SK-N-SH (cell line): Measurements from ENCODE around the gene MAGI2. TPM values are rescaled to one million over a fixed set of nuclear protein-coding genes. Genes with fewer than 3 reads are reported as not detected.
A peak's percentile ranks its signal among the peaks of the same experiment; 100 is the strongest.

ENCODE experiments used
- CTCF ChIA-PET: fragments of 300-600, 350-600 bp; formaldehyde crosslinking; extraction: SDS; loops from one replicate; lab custom pipeline; 2021; lab: Yijun Ruan, JAX
- POLR2A ChIA-PET: fragments of 350-600 bp; sonication (Branson Sonifier 250); formaldehyde crosslinking; extraction: SDS; loops from one replicate; lab custom pipeline; 2020; ENCODE audit warnings: antibody characterized with exemption, inconsistent platforms; lab: Yijun Ruan, JAX
- DNase-seq: peaks from one replicate; pipeline ENCODE4 v3.0.0; 2012
- H2AFZ ChIP-seq: fragments of 200-600 bp; sonication (generic); 2 replicates; pipeline ENCODE4 v1.8.1; 2016; ENCODE audit warnings: antibody characterized with exemption, mild to moderate bottlenecking, low read depth
- H3F3A ChIP-seq: fragments of 200-600 bp; sonication (generic); replicated peaks from 2 replicates; pipeline ENCODE3; 2016; ENCODE audit warnings: antibody characterized with exemption, mild to moderate bottlenecking; ENCODE audit not compliant: insufficient read depth
- H3K27ac ChIP-seq, 2 experiments: fragments of 200-500 bp in 1 of 2; fragments of 200-600 bp in 1 of 2; sonication (Bioruptor generic) in 1 of 2; sonication (generic), shearing (Covaris generic) in 1 of 2; 2 replicates each; pipeline versions ENCODE4 v1.5.1 to v1.6.1; 2014 to 2016; ENCODE audit warnings: low read depth in 2 of 2, inconsistent platforms in 1 of 2, low read length in 1 of 2, mild to moderate bottlenecking in 1 of 2, mixed read lengths in 1 of 2
- H3K27me3 ChIP-seq: fragments of 200-600 bp; sonication (generic), shearing (Covaris generic); 2 replicates; pipeline ENCODE4 v1.6.1; 2016; ENCODE audit warnings: mixed run types; ENCODE audit not compliant: insufficient read depth
- H3K36me3 ChIP-seq, 2 experiments: fragments of 200-500 bp in 1 of 2; fragments of 200-600 bp in 1 of 2; sonication (Bioruptor generic) in 1 of 2; sonication (generic) in 1 of 2; replicated peaks in 1 of 2; 2 replicates each; pipeline versions ENCODE3 to v1.5.1; 2014 to 2016; ENCODE audit warnings: low read length in 1 of 2, mild to moderate bottlenecking in 1 of 2; ENCODE audit not compliant: insufficient read depth in 2 of 2, control insufficient read depth in 1 of 2
- H3K4me1 ChIP-seq, 2 experiments: fragments of 200-500 bp in 1 of 2; fragments of 200-600 bp in 1 of 2; sonication (Bioruptor generic) in 1 of 2; sonication (generic), shearing (Covaris generic) in 1 of 2; 2 replicates each; pipeline versions ENCODE4 v1.5.1 to v1.6.1; 2014 to 2016; ENCODE audit warnings: low read depth in 1 of 2, low read length in 1 of 2, mixed run types in 1 of 2; ENCODE audit not compliant: insufficient read depth in 2 of 2, control insufficient read depth in 1 of 2
- H3K4me2 ChIP-seq: fragments of 200-600 bp; sonication (generic), shearing (Covaris generic); 2 replicates; pipeline ENCODE4 v1.6.1; 2017; ENCODE audit warnings: mixed run types
- H3K4me3 ChIP-seq, 2 experiments: fragments of 200-500 bp in 1 of 2; fragments of 200-600 bp in 1 of 2; sonication (Bioruptor generic) in 1 of 2; sonication (generic), shearing (Covaris generic) in 1 of 2; 2 replicates each; pipeline versions ENCODE4 v1.5.1 to v1.8.1; 2014 to 2016; ENCODE audit warnings: low read depth in 2 of 2, inconsistent platforms in 1 of 2, low read length in 1 of 2, mild to moderate bottlenecking in 1 of 2, mixed read lengths in 1 of 2, moderate library complexity in 1 of 2
- H3K79me2 ChIP-seq: fragments of 200-600 bp; sonication (generic); 2 replicates; pipeline ENCODE4 v1.8.1; 2017; ENCODE audit warnings: mild to moderate bottlenecking; ENCODE audit not compliant: insufficient read depth
- H3K9ac ChIP-seq: fragments of 200-600 bp; sonication (generic); 2 replicates; pipeline ENCODE4 v1.6.1; 2017; ENCODE audit warnings: mixed run types
- H3K9me2 ChIP-seq: fragments of 200-600 bp; sonication (generic); 2 replicates; pipeline ENCODE4 v1.6.1; 2017; ENCODE audit warnings: mixed run types
- H3K9me3 ChIP-seq: fragments of 200-600 bp; sonication (generic); 2 replicates; pipeline ENCODE4 v1.6.1; 2017; ENCODE audit warnings: mixed run types, mild to moderate bottlenecking, moderate library complexity
- H4K20me1 ChIP-seq: fragments of 200-600 bp; sonication (generic); 2 replicates; pipeline ENCODE4 v1.6.1; 2017; ENCODE audit warnings: mild to moderate bottlenecking, mixed run types; ENCODE audit not compliant: insufficient read depth
- CHD2 ChIP-seq: fragments of 150-350 bp; IDR thresholded peaks from 2 replicates; pipeline ENCODE4 v1.6.1; 2018; ENCODE audit warnings: low read length; ENCODE audit not compliant: partially characterized antibody
- CTCF ChIP-seq: fragments of 200-600 bp; sonication (generic); IDR thresholded peaks from 2 replicates; pipeline ENCODE4 v1.6.1; 2017; ENCODE audit warnings: antibody characterized with exemption, mild to moderate bottlenecking, moderate library complexity
- EP300 ChIP-seq, 2 experiments: IDR thresholded peaks; 2 replicates each; pipeline versions ENCODE4 v1.4.0 to v1.6.1; 2012; ENCODE audit warnings: borderline replicate concordance in 1 of 2, low read depth in 1 of 2, low read length in 1 of 2
- FOSL2 ChIP-seq: IDR thresholded peaks from 2 replicates; pipeline ENCODE4 v1.4.0; 2012; ENCODE audit warnings: low read depth, mild to moderate bottlenecking, moderate library complexity, borderline replicate concordance
- FOXJ3 ChIP-seq: sonication (generic); formaldehyde crosslinking; IDR thresholded peaks from 2 replicates; pipeline ENCODE4 v1.5.1; 2020; ENCODE audit warnings: mild to moderate bottlenecking, missing genetic modification reagents
- GABPA ChIP-seq: IDR thresholded peaks from 2 replicates; pipeline ENCODE4 v1.4.0; 2012; ENCODE audit warnings: low read depth, mild to moderate bottlenecking
- GATA2 ChIP-seq: sonication (generic); formaldehyde crosslinking; IDR thresholded peaks from 2 replicates; pipeline ENCODE4 v1.5.0; 2020; ENCODE audit warnings: mild to moderate bottlenecking, missing genetic modification reagents
- MEF2A ChIP-seq: IDR thresholded peaks from 2 replicates; pipeline ENCODE4 v1.4.0; 2012; ENCODE audit warnings: low read depth, borderline replicate concordance
- NFIC ChIP-seq: IDR thresholded peaks from 2 replicates; pipeline ENCODE4 v1.4.0; 2012; ENCODE audit warnings: borderline replicate concordance
- RFX5 ChIP-seq: IDR thresholded peaks from 2 replicates; pipeline ENCODE4 v1.6.1; 2012; ENCODE audit warnings: mild to moderate bottlenecking, improper control_type of control experiment, low read length
- RXRA ChIP-seq: IDR thresholded peaks from 2 replicates; pipeline ENCODE4 v1.4.0; 2012; ENCODE audit warnings: low read depth, mild to moderate bottlenecking, borderline replicate concordance
- SMC3 ChIP-seq: IDR thresholded peaks from 2 replicates; pipeline ENCODE4 v1.6.1; 2012; ENCODE audit warnings: low read depth, low read length, improper control_type of control experiment
- TEAD4 ChIP-seq: IDR thresholded peaks from 2 replicates; pipeline ENCODE4 v1.4.0; 2012; ENCODE audit warnings: mild to moderate bottlenecking, borderline replicate concordance; ENCODE audit not compliant: insufficient read depth
- USF1 ChIP-seq: IDR thresholded peaks from 2 replicates; pipeline ENCODE4 v1.4.0; 2012; ENCODE audit warnings: low read depth, borderline replicate concordance
- WGBS: methylation state at CpG from one replicate; pipeline ENCODE4 v1.1.6; 2017; ENCODE audit warnings: low lambda C conversion rate; 5-methylcytosine and 5-hydroxymethylcytosine counted together
- polyA plus RNA-seq, 3 experiments: library from polyadenylated mRNA; depleted of rRNA; stranded (reverse); fragments of >200 nt; gene quantifications; 2 replicates each; pipeline ENCODE4 v1.2.3, GENCODE V29; 2012
- TF ChIP-seq, protein P1 (sequence below): fragments of 150-350 bp; IDR thresholded peaks from 2 replicates; pipeline ENCODE4 v1.6.1; 2017; ENCODE audit warnings: antibody characterized with exemption, low read length, low read depth, borderline replicate concordance

Gene MAGI2
- polyA plus RNA-seq, 1 of the 3 experiments (the other 2 are of a cell fraction) = 1.1 TPM

- TF ChIP-seq USF1 (no peak), NFIC (no peak), EP300 (IDR thresholded peaks at IDR 0.05; ENCODE audit: borderline replicate concordance in 1 of 2, low read depth in 1 of 2, low read length in 1 of 2) (no peak), MEF2A (no peak), FOSL2 (no peak), CTCF (no peak), FOXJ3 (CRISPR knock-in tag) (no peak), CHD2 (no peak), SMC3 (no peak), RXRA (no peak), RFX5 (no peak), TEAD4 (no peak), GABPA (no peak)
- TF ChIP-seq, protein P1, sequence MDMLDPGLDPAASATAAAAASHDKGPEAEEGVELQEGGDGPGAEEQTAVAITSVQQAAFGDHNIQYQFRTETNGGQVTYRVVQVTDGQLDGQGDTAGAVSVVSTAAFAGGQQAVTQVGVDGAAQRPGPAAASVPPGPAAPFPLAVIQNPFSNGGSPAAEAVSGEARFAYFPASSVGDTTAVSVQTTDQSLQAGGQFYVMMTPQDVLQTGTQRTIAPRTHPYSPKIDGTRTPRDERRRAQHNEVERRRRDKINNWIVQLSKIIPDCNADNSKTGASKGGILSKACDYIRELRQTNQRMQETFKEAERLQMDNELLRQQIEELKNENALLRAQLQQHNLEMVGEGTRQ = no peak
Observed at GRCh38 chr7:78264105-78264504, 1189.4 kb downstream of the MAGI2 start.

GRCh38 chr7:78261739-78262138, 1191.7 kb downstream of the MAGI2 start:
- Histone ChIP-seq H3K4me2 (no peak overlapping the region), H2AFZ (no peak overlapping the region; the same call in 1 of the 2 replicates), H3K9me2 (no peaks in the 10 kb centered on the region), H4K20me1 (no peaks in the 10 kb centered on the region), H3K9me3 (no peaks in the 10 kb centered on the region), H3K27ac (peak overlapping the region; percentile 61 to 73; a peak in 3 of 4 replicates), H3K27me3 (no peaks in the 10 kb centered on the region), H3K4me1 (peaks cover 2 to 11% of the 10 kb centered on the region in 2 experiments; a peak in 2 of 4 replicates), H3K79me2 (no peaks in the 10 kb centered on the region), H3K4me3 (no peak overlapping the region), H3K36me3 (no peaks in the 10 kb centered on the region), H3K9ac (no peak overlapping the region), H3F3A (peaks cover 17% of the 10 kb centered on the region)
- WGBS = 40% methylated on average over 1 of the region's 1 CpG
- POLR2A ChIA-PET = no interaction called here
- TF ChIP-seq GATA2 (CRISPR knock-in tag) = no peak
- TF ChIP-seq EP300 (IDR thresholded peaks at IDR 0.05; ENCODE audit: borderline replicate concordance in 1 of 2, low read depth in 1 of 2, low read length in 1 of 2) = 0 out of 4 replicates have a peak, but pooled peaks of 1 of the 2 experiments have one; percentile 5
- DNase-seq = no peak
- CTCF ChIA-PET = interaction anchor here (0.6 to 2.2 kb wide), 2 partner anchors 35 to 90 kb away, joined by 3 to 5 read pairs; no protein-coding TSS in a partner anchor

More at GRCh38 chr7:78264105-78264504, 1189.4 kb downstream of the MAGI2 start:
- H3K9me3 ChIP-seq = no peaks in the 10 kb centered on the region
- H3K4me3 ChIP-seq = no peak overlapping the region
- WGBS = 81% methylated on average over 1 of the region's 1 CpG
- no peaks in the 10 kb centered on the region for H3K36me3 ChIP-seq
- peaks cover 17% of the 10 kb centered on the region for H3F3A ChIP-seq
- H2AFZ ChIP-seq = no peak overlapping the region
- no peaks in the 10 kb centered on the region for H3K9me2 ChIP-seq
- H3K9ac ChIP-seq = no peak overlapping the region
- DNase-seq = no peak
- no peaks in the 10 kb centered on the region for H3K79me2 ChIP-seq
- H3K27me3 ChIP-seq = no peaks in the 10 kb centered on the region
- ChIA-PET POLR2A (no interaction called here), CTCF (interaction anchor here (0.8 to 1.9 kb wide), 4 partner anchors 10 to 93 kb away, joined by 3 to 4 read pairs (median 3); no protein-coding TSS in a partner anchor)
- no peak overlapping the region for H3K27ac ChIP-seq
- peaks cover 2 to 11% of the 10 kb centered on the region in 2 experiments; a peak in 2 of 4 replicates for H3K4me1 ChIP-seq
- H4K20me1 ChIP-seq = no peaks in the 10 kb centered on the region
- H3K4me2 ChIP-seq = no peak overlapping the region
